Liver (tissue), 9 donors: ENCODE measurements around the gene OR52K2. TPM values are rescaled to one million over a fixed set of nuclear protein-coding genes. Genes with fewer than 3 reads are reported as not detected.
"Not testable (repeated sequence)": the region's sequence is repeated elsewhere in the genome, so short reads cannot be mapped to it uniquely, and the experiment has no call there.

Experiments used
- DNase-seq: peaks from one replicate; pipeline ENCODE4 v3.0.0-alpha.2; 2017; ENCODE audit warnings: low spot score
- H3K27ac ChIP-seq, 2 donors: one replicate each; pipeline ENCODE4 v1.7.0; 2013; ENCODE audit warnings: inconsistent platforms in 2 of 2, low read length in 2 of 2, control low read depth in 1 of 2, low read depth in 1 of 2, mild to moderate bottlenecking in 1 of 2
- H3K27me3 ChIP-seq, 4 donors: one replicate each; pipeline versions ENCODE4 v1.6.1 to v1.7.0; 2013; ENCODE audit warnings: low read length in 3 of 4, inconsistent platforms in 1 of 4, mild to moderate bottlenecking in 1 of 4, moderate library complexity in 1 of 4; ENCODE audit not compliant: control insufficient read depth in 4 of 4, insufficient read depth in 4 of 4
- H3K36me3 ChIP-seq, 4 donors: one replicate each; pipeline versions ENCODE4 v1.6.1 to v1.7.0; 2013; ENCODE audit warnings: low read length in 3 of 4, mild to moderate bottlenecking in 3 of 4, low read depth in 1 of 4, moderate library complexity in 1 of 4; ENCODE audit not compliant: control insufficient read depth in 4 of 4, insufficient read depth in 3 of 4
- H3K4me1 ChIP-seq, 4 donors: one replicate each; pipeline versions ENCODE4 v1.6.1 to v1.7.0; 2013; ENCODE audit warnings: low read length in 3 of 4, mild to moderate bottlenecking in 3 of 4, moderate library complexity in 1 of 4; ENCODE audit not compliant: control insufficient read depth in 4 of 4, insufficient read depth in 4 of 4
- H3K4me3 ChIP-seq, 3 donors: one replicate each; pipeline versions ENCODE4 v1.6.1 to v1.7.0; 2013; ENCODE audit warnings: low read length in 3 of 3, control low read depth in 1 of 3, low read depth in 1 of 3, mild to moderate bottlenecking in 1 of 3
- H3K9ac ChIP-seq, 2 donors: one replicate each; pipeline ENCODE4 v1.7.0; 2013; ENCODE audit warnings: low read length in 2 of 2, mild to moderate bottlenecking in 2 of 2, moderate library complexity in 2 of 2, control low read depth in 1 of 2, low read depth in 1 of 2
- H3K9me3 ChIP-seq, 4 donors: one replicate each; pipeline versions ENCODE4 v1.6.1 to v1.7.0; 2013; ENCODE audit warnings: low read length in 3 of 4; ENCODE audit not compliant: control insufficient read depth in 4 of 4
- ATF3 ChIP-seq: IDR thresholded peaks from 2 replicates; pipeline ENCODE4 v1.6.1; 2016; ENCODE audit warnings: antibody characterized with exemption
- CTCF ChIP-seq: fragments of 150-350 bp; IDR thresholded peaks from 2 replicates; pipeline ENCODE4 v1.5.1; 2017; ENCODE audit warnings: improper control_type of control experiment, low read depth, low read length; ENCODE audit not compliant: missing input control
- EGR1 ChIP-seq, 2 donors: IDR thresholded peaks; 2 replicates each; pipeline ENCODE4 v1.6.1; 2016 to 2018; ENCODE audit warnings: antibody characterized with exemption in 2 of 2, low read depth in 2 of 2
- FOXA1 ChIP-seq: IDR thresholded peaks from 2 replicates; pipeline ENCODE4 v1.6.1; 2016; ENCODE audit warnings: antibody characterized with exemption
- FOXA2 ChIP-seq: IDR thresholded peaks from 2 replicates; pipeline ENCODE4 v1.6.1; 2016; ENCODE audit warnings: antibody characterized with exemption
- GABPA ChIP-seq, 2 donors: IDR thresholded peaks in 1 of 2; conservative IDR thresholded peaks in 1 of 2; 2 replicates each; pipeline ENCODE4 v1.6.1; 2016; ENCODE audit warnings: antibody characterized with exemption in 2 of 2, mild to moderate bottlenecking in 1 of 2, moderate library complexity in 1 of 2
- HNF4A ChIP-seq, 2 donors: conservative IDR thresholded peaks; 2 replicates each; pipeline ENCODE4 v1.6.1; 2016; ENCODE audit warnings: antibody characterized with exemption in 2 of 2, mild to moderate bottlenecking in 2 of 2
- HNF4G ChIP-seq: IDR thresholded peaks from 2 replicates; pipeline ENCODE4 v1.6.1; 2016; ENCODE audit warnings: antibody characterized with exemption
- JUND ChIP-seq, 2 donors: IDR thresholded peaks; 2 replicates each; pipeline ENCODE4 v1.6.1; 2016; ENCODE audit warnings: antibody characterized with exemption in 2 of 2
- MAX ChIP-seq: IDR thresholded peaks from 2 replicates; pipeline ENCODE4 v1.6.1; 2016; ENCODE audit warnings: antibody characterized with exemption
- NR2F2 ChIP-seq: IDR thresholded peaks from 2 replicates; pipeline ENCODE4 v1.6.1; 2016; ENCODE audit warnings: antibody characterized with exemption
- RAD21 ChIP-seq, 2 donors: IDR thresholded peaks; 2 replicates each; pipeline ENCODE4 v1.6.1; 2016; ENCODE audit warnings: antibody characterized with exemption in 2 of 2, mild to moderate bottlenecking in 2 of 2
- RXRA ChIP-seq, 2 donors: IDR thresholded peaks; 2 replicates each; pipeline ENCODE4 v1.6.1; 2017 to 2018; ENCODE audit warnings: antibody characterized with exemption in 2 of 2, mild to moderate bottlenecking in 1 of 2
- SP1 ChIP-seq: IDR thresholded peaks from 2 replicates; pipeline ENCODE4 v1.6.1; 2018; ENCODE audit warnings: antibody characterized with exemption, mild to moderate bottlenecking
- TAF1 ChIP-seq: conservative IDR thresholded peaks from 2 replicates; pipeline ENCODE4 v1.6.1; 2016; ENCODE audit warnings: antibody characterized with exemption, mild to moderate bottlenecking
- YY1 ChIP-seq: IDR thresholded peaks from 2 replicates; pipeline ENCODE4 v1.6.1; 2016; ENCODE audit warnings: antibody characterized with exemption, mild to moderate bottlenecking
- ZBTB33 ChIP-seq: IDR thresholded peaks from 2 replicates; pipeline ENCODE4 v1.6.1; 2016; ENCODE audit warnings: antibody characterized with exemption
- WGBS: extraction: QIAGEN DNeasy Blood & Tissue Kit; methylation state at CpG from one replicate; pipeline ENCODE4 v1.1.7; 2013; 5-methylcytosine and 5-hydroxymethylcytosine counted together
- polyA plus RNA-seq, 2 donors: library from polyadenylated mRNA; stranded (reverse) in 1 of 2; unstranded in 1 of 2; fragments of 200-250 nt in 1 of 2; fragments of >200 nt in 1 of 2; fragmentation: Nextera tagmentation in 1 of 2; extraction: Ambion mirVana in 1 of 2; gene quantifications; one replicate each; pipeline versions ENCODE4 v1.2.1 to v1.2.3, GENCODE V29; 2013 to 2015
- total RNA-seq, 2 donors: library from RNA; depleted of rRNA; stranded (reverse); fragments of >200 nt; gene quantifications; one replicate each; pipeline ENCODE4 v1.2.3, GENCODE V29; 2014
- donor health status: healthy.
- donor health status: healthy.
- donor health status: healthy.
- donor health status: healthy.
- donor health status: healthy.

OR52K2 gene
- total RNA-seq: not detected
- under 1 TPM in 1 of 2 donors, not detected in 1; 0.15 TPM for polyA plus RNA-seq

- Histone ChIP-seq H3K4me1 (no peaks in the 10 kb centered on the region), H3K27ac (no peak within 1 kb of the TSS), H3K9ac (no peak within 1 kb of the TSS), H3K27me3 (no peaks in the 10 kb centered on the region), H3K9me3 (no peaks in the 10 kb centered on the region), H3K36me3 (no peaks in the 10 kb centered on the region), H3K4me3 (no peak within 1 kb of the TSS)
- no peak for DNase-seq
- TF ChIP-seq NR2F2: no peak
- TF ChIP-seq JUND (IDR thresholded peaks at IDR 0.05): no peak
These were observed at the start of gene OR52K2 for GRCh38 chr11:4448995-4449394. Gene OR52K2 (plus strand): TSS chr11:4449295. CDS start chr11:4449340, 45 bp downstream.

GRCh38 chr11:4406206-4406605 is 42.9 kb upstream of the OR52K2 start:
- H3K27ac ChIP-seq, H3K36me3 ChIP-seq, H3K4me1 ChIP-seq, H3K9ac ChIP-seq, H3K9me3 ChIP-seq, H3K4me3 ChIP-seq, DNase-seq, H3K27me3 ChIP-seq: not testable (repeated sequence)
- 85% methylated on average over 5 of the region's 6 CpGs for WGBS

GRCh38 chr11:4416306-4416705 is 32.8 kb upstream of the OR52K2 start:
- H3K9ac ChIP-seq: no peak overlapping the region
- no peaks in the 10 kb centered on the region for H3K4me1 ChIP-seq
- H3K4me3 ChIP-seq: no peak overlapping the region
- no peak for DNase-seq
- no peaks in the 10 kb centered on the region for H3K9me3 ChIP-seq
- H3K27me3 ChIP-seq: no peaks in the 10 kb centered on the region
- H3K36me3 ChIP-seq: no peaks in the 10 kb centered on the region
- H3K27ac ChIP-seq: no peak overlapping the region
- TF ChIP-seq RAD21 (IDR thresholded peaks at IDR 0.05) (no peak), TAF1 (no peak), RXRA (IDR thresholded peaks at IDR 0.05) (no peak), NR2F2 (no peak), HNF4G (no peak), HNF4A (conservative IDR thresholded peaks at IDR 0.05) (no peak), CTCF (no peak)
- 30% methylated on average over 1 of the region's 1 CpG for WGBS

- no peaks in the 10 kb centered on the region for H3K27me3 ChIP-seq
- no peaks in the 10 kb centered on the region for H3K36me3 ChIP-seq
- H3K9me3 ChIP-seq: no peaks in the 10 kb centered on the region
- H3K4me3 ChIP-seq: no peak overlapping the region
- no peaks in the 10 kb centered on the region for H3K4me1 ChIP-seq
- no peak overlapping the region for H3K27ac ChIP-seq
- no peak overlapping the region for H3K9ac ChIP-seq
- 75% methylated on average over 1 of the region's 1 CpG for WGBS
- DNase-seq: no peak
- no peak for TF ChIP-seq MAX
- TF ChIP-seq FOXA1: no peak
- TF ChIP-seq ATF3: no peak
- TF ChIP-seq TAF1: no peak
- no peak for TF ChIP-seq HNF4A (conservative IDR thresholded peaks at IDR 0.05)
- no peak for TF ChIP-seq YY1
- TF ChIP-seq NR2F2: no peak
- no peak for TF ChIP-seq CTCF
- no peak for TF ChIP-seq JUND (IDR thresholded peaks at IDR 0.05)
- no peak for TF ChIP-seq GABPA (IDR thresholded peaks at IDR 0.05 in 1 of 2, conservative IDR thresholded peaks at IDR 0.05 in 1 of 2)
- no peak for TF ChIP-seq SP1
- TF ChIP-seq EGR1 (IDR thresholded peaks at IDR 0.05; ENCODE audit: low read depth in 2 of 2): no peak
- TF ChIP-seq HNF4G: no peak
- no peak for TF ChIP-seq ZBTB33
- no peak for TF ChIP-seq FOXA2
- no peak for TF ChIP-seq RAD21 (IDR thresholded peaks at IDR 0.05)
- TF ChIP-seq RXRA (IDR thresholded peaks at IDR 0.05): no peak
These were observed 32.3 kb upstream of the OR52K2 start for GRCh38 chr11:4416816-4417215.
